ENCODE results near the gene PAFAH2. TPM values are rescaled to one million over a fixed set of nuclear protein-coding genes. Genes with fewer than 3 reads are reported as not detected.

PAFAH2 gene
- total RNA-seq, 1 experiment from 2014 or later: 6.7 TPM

GRCh38 chr1:25973610-25974321, 24.1 kb downstream of the PAFAH2 start:
- no peak for DNase-seq (ENCODE audit: low spot score)
- CTCF ChIA-PET: no interaction called here
- intact Hi-C loops (cut with micrococcal nuclease; ENCODE audit: unreplicated experiment): no loop called here
- Histone ChIP-seq H3K4me3 (ENCODE audit: low read depth, low read length, poor library complexity, severe bottlenecking) (no peak overlapping the region), H3K27me3 (replicated peaks; ENCODE audit: insufficient read depth, low read depth, low read length, poor library complexity) (no peaks in the 10 kb centered on the region), H3K27ac (ENCODE audit: low read depth, low read length, poor library complexity, severe bottlenecking) (no peak overlapping the region), H3K4me1 (ENCODE audit: insufficient read depth, low read length, poor library complexity, severe bottlenecking) (no peaks in the 10 kb centered on the region), H3K36me3 (ENCODE audit: insufficient read depth, low read length, poor library complexity, severe bottlenecking) (no peaks in the 10 kb centered on the region), H3K9me3 (ENCODE audit: low read depth, low read length, poor library complexity, severe bottlenecking) (no peaks in the 10 kb centered on the region)
- POLR2A ChIA-PET (ENCODE audit: low non-redundant PET): no interaction called here
- TF ChIP-seq CTCF (conservative IDR thresholded peaks at IDR 0.05; ENCODE audit: low read depth, low read length): no peak
- TF ChIP-seq EZH2 (IDR thresholded peaks at IDR 0.05; ENCODE audit: borderline replicate concordance, low read depth, low read length, poor library complexity, severe bottlenecking): no peak
- no TSS peak for BruUV-seq (replicated peaks)

- Histone ChIP-seq H3K36me3 (ENCODE audit: insufficient read depth, low read length, poor library complexity, severe bottlenecking) (no peaks in the 10 kb centered on the region), H3K4me1 (ENCODE audit: insufficient read depth, low read length, poor library complexity, severe bottlenecking) (no peaks in the 10 kb centered on the region), H3K27me3 (replicated peaks; ENCODE audit: insufficient read depth, low read depth, low read length, poor library complexity) (no peaks in the 10 kb centered on the region), H3K27ac (ENCODE audit: low read depth, low read length, poor library complexity, severe bottlenecking) (no peak overlapping the region), H3K4me3 (ENCODE audit: low read depth, low read length, poor library complexity, severe bottlenecking) (no peak overlapping the region), H3K9me3 (ENCODE audit: low read depth, low read length, poor library complexity, severe bottlenecking) (no peaks in the 10 kb centered on the region)
- ChIA-PET CTCF (no interaction called here), POLR2A (ENCODE audit: low non-redundant PET) (no interaction called here)
- intact Hi-C loops (cut with micrococcal nuclease; ENCODE audit: unreplicated experiment): no loop called here
- BruUV-seq (replicated peaks): no TSS peak
- DNase-seq (ENCODE audit: low spot score): no peak
- TF ChIP-seq CTCF (conservative IDR thresholded peaks at IDR 0.05; ENCODE audit: low read depth, low read length): no peak
- no peak for TF ChIP-seq EZH2 (IDR thresholded peaks at IDR 0.05; ENCODE audit: borderline replicate concordance, low read depth, low read length, poor library complexity, severe bottlenecking)
These were observed 26.1 kb downstream of the PAFAH2 start for GRCh38 chr1:25971811-25972180.

GRCh38 chr1:25971066-25971810, 26.6 kb downstream of the PAFAH2 start:
- Histone ChIP-seq H3K9me3 (ENCODE audit: low read depth, low read length, poor library complexity, severe bottlenecking) (no peaks in the 10 kb centered on the region), H3K4me1 (ENCODE audit: insufficient read depth, low read length, poor library complexity, severe bottlenecking) (no peaks in the 10 kb centered on the region), H3K36me3 (ENCODE audit: insufficient read depth, low read length, poor library complexity, severe bottlenecking) (no peaks in the 10 kb centered on the region), H3K27ac (ENCODE audit: low read depth, low read length, poor library complexity, severe bottlenecking) (no peak overlapping the region), H3K27me3 (replicated peaks; ENCODE audit: insufficient read depth, low read depth, low read length, poor library complexity) (no peaks in the 10 kb centered on the region), H3K4me3 (ENCODE audit: low read depth, low read length, poor library complexity, severe bottlenecking) (no peak overlapping the region)
- ChIA-PET POLR2A (ENCODE audit: low non-redundant PET) (no interaction called here), CTCF (no interaction called here)
- no peak for DNase-seq (ENCODE audit: low spot score)
- intact Hi-C loops (cut with micrococcal nuclease; ENCODE audit: unreplicated experiment): no loop called here
- no TSS peak for BruUV-seq (replicated peaks)
- TF ChIP-seq EZH2 (IDR thresholded peaks at IDR 0.05; ENCODE audit: borderline replicate concordance, low read depth, low read length, poor library complexity, severe bottlenecking) (no peak), CTCF (conservative IDR thresholded peaks at IDR 0.05; ENCODE audit: low read depth, low read length) (no peak)

All from A673 (cell line).